ENCODE measurements around the gene NOL4L. TPM values are rescaled to one million over a fixed set of nuclear protein-coding genes. Genes with fewer than 3 reads are reported as not detected.

NOL4L gene
- polyA plus RNA-seq, 1 experiment = 10.9 TPM

DNA sequence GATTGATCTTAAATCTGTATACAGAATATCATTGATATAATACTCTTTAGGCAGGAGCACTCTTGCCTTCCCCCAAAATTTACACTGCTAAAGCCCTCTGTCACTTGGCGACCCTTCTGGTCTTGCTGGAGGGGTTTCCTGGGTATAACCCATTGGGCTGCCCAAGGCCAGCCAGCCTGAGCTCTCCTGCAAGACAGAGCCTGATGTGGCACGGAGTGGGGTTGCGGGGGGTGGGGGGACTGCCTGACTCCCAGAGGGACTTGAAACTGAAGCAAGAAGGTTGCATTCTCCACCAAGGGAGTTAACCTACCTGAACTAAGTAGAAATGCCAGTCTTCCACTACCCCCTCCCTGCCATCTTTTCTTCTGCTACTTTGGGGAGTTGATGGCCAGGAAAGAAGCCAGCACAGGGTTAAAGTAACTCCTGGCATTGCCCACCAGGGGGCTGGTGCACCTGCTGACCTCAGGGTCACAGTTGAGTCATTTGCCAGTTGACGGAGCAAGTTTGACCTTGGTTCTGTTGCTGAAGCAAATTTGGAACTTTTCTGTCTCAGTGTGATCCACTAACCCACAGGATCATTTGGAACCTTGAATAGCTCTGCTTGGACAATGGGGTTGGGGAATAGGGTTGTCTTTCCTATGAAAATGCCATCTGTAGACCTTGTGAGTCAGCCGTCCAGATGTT, 147.6 kb downstream of the NOL4L start:
- Histone ChIP-seq H3K36me3 (ENCODE audit: control insufficient read depth, insufficient read depth, low read length) (peaks cover 40% of the 10 kb centered on the region), H3K27me3 (ENCODE audit: control insufficient read depth, insufficient read depth, low read length) (no peaks in the 10 kb centered on the region), H3K4me3 (ENCODE audit: low read depth, low read length) (no peak overlapping the region)
- TF ChIP-seq, protein P1, sequence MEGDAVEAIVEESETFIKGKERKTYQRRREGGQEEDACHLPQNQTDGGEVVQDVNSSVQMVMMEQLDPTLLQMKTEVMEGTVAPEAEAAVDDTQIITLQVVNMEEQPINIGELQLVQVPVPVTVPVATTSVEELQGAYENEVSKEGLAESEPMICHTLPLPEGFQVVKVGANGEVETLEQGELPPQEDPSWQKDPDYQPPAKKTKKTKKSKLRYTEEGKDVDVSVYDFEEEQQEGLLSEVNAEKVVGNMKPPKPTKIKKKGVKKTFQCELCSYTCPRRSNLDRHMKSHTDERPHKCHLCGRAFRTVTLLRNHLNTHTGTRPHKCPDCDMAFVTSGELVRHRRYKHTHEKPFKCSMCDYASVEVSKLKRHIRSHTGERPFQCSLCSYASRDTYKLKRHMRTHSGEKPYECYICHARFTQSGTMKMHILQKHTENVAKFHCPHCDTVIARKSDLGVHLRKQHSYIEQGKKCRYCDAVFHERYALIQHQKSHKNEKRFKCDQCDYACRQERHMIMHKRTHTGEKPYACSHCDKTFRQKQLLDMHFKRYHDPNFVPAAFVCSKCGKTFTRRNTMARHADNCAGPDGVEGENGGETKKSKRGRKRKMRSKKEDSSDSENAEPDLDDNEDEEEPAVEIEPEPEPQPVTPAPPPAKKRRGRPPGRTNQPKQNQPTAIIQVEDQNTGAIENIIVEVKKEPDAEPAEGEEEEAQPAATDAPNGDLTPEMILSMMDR (IDR thresholded peaks at IDR 0.05; ENCODE audit: insufficient read depth, low read depth, low read length) = peak; percentile 21; the same call in 1 of the 2 replicates
- POLR2A ChIA-PET = no interaction called here
- no peak for DNase-seq (ENCODE audit: low read depth)
- CTCF ChIA-PET = interaction anchor here (0.9 to 1.7 kb wide), 2 partner anchors 9 to 20 kb away, joined by 3 to 4 read pairs; no protein-coding TSS in a partner anchor

DNA sequence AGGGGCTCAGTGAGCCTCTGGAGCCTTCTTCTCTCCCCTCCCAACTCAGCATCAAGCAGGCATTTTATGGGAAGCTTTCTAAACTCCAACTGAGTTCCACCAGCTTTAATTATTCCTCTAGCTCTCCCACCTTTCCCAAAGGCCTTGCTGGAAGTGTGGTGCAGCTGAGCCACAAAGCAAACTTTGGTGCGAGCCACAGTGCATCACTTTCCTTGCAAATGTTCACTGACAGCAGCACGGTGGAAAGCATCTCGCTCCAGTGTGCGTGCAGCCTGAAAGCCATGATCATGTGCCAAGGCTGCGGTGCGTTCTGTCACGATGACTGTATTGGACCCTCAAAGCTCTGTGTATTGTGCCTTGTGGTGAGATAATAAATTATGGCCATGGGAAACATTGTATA, 148.2 kb downstream of the NOL4L start:
- DNase-seq (ENCODE audit: low read depth) = no peak
- POLR2A ChIA-PET = no interaction called here
- Histone ChIP-seq H3K36me3 (ENCODE audit: control insufficient read depth, insufficient read depth, low read length) (peaks cover 42% of the 10 kb centered on the region), H3K27me3 (ENCODE audit: control insufficient read depth, insufficient read depth, low read length) (no peaks in the 10 kb centered on the region), H3K4me3 (ENCODE audit: low read depth, low read length) (no peak overlapping the region)
- TF ChIP-seq, protein P1 (IDR thresholded peaks at IDR 0.05; ENCODE audit: insufficient read depth, low read depth, low read length) = no peak
- CTCF ChIA-PET = interaction anchor here (0.9 to 1.7 kb wide), 2 partner anchors 8 to 21 kb away, joined by 3 to 4 read pairs; no protein-coding TSS in a partner anchor

DNA sequence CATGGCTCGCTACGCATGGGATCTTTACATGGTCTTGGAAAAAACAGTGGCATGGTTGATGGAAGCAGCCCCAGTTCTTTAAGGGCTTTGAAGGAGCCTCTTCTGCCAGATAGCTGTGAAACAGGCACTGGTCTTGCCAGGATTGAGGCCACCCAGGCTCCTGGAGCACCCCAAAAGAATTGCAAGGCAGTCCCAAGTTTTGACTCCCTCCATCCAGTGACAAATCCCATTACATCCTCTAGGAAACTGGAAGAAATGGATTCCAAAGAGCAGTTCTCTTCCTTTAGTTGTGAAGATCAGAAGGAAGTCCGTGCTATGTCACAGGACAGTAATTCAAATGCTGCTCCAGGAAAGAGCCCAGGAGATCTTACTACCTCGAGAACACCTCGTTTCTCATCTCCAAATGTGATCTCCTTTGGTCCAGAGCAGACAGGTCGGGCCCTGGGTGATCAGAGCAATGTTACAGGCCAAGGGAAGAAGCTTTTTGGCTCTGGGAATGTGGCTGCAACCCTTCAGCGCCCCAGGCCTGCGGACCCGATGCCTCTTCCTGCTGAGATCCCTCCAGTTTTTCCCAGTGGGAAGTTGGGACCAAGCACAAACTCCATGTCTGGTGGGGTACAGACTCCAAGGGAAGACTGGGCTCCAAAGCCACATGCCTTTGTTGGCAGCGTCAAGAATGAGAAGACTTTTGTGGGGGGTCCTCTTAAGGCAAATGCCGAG, 148.8 kb downstream of the NOL4L start:
- POLR2A ChIA-PET = no interaction called here
- CTCF ChIA-PET = interaction anchor here (0.6 to 1.7 kb wide), 3 partner anchors 8 to 22 kb away, joined by 3 to 4 read pairs (median 3); no protein-coding TSS in a partner anchor
- DNase-seq (ENCODE audit: low read depth) = no peak
- TF ChIP-seq, protein P1 (IDR thresholded peaks at IDR 0.05; ENCODE audit: insufficient read depth, low read depth, low read length) = no peak
- H3K36me3 ChIP-seq (ENCODE audit: control insufficient read depth, insufficient read depth, low read length) = peaks cover 44% of the 10 kb centered on the region
- no peak overlapping the region for H3K4me3 ChIP-seq (ENCODE audit: low read depth, low read length)
- no peaks in the 10 kb centered on the region for H3K27me3 ChIP-seq (ENCODE audit: control insufficient read depth, insufficient read depth, low read length)

DNA sequence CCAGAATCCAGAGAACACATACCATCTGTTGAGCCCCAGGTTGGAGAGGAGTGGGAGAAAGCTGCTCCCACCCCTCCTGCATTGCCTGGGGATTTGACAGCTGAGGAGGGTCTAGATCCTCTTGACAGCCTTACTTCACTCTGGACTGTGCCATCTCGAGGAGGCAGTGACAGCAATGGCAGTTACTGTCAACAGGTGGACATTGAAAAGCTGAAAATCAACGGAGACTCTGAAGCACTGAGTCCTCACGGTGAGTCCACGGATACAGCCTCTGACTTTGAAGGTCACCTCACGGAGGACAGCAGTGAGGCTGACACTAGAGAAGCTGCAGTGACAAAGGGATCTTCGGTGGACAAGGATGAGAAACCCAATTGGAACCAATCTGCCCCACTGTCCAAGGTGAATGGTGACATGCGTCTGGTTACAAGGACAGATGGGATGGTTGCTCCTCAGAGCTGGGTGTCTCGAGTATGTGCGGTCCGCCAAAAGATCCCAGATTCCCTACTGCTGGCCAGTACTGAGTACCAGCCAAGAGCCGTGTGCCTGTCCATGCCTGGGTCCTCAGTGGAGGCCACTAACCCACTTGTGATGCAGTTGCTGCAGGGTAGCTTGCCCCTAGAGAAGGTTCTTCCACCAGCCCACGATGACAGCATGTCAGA, 149.6 kb downstream of the NOL4L start:
- ChIA-PET CTCF (interaction anchor here (0.6 kb wide), 1 partner anchor 15 kb away, joined by 3 read pairs; no protein-coding TSS in a partner anchor), POLR2A (no interaction called here)
- TF ChIP-seq, protein P1 (IDR thresholded peaks at IDR 0.05; ENCODE audit: insufficient read depth, low read depth, low read length) = no peak
- Histone ChIP-seq H3K4me3 (ENCODE audit: low read depth, low read length) (no peak overlapping the region), H3K36me3 (ENCODE audit: control insufficient read depth, insufficient read depth, low read length) (peaks cover 49% of the 10 kb centered on the region), H3K27me3 (ENCODE audit: control insufficient read depth, insufficient read depth, low read length) (no peaks in the 10 kb centered on the region)
- DNase-seq (ENCODE audit: low read depth) = no peak

DNA sequence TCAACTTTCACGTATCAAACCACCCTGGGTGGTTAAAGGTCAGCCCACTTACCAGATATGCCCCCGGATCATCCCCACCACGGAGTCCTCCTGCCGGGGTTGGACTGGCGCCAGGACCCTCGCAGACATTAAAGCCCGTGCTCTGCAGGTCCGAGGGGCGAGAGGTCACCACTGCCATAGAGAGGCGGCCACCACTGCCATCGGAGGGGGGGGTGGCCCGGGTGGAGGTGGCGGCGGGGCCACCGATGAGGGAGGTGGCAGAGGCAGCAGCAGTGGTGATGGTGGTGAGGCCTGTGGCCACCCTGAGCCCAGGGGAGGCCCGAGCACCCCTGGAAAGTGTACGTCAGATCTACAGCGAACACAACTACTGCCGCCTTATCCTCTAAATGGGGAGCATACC, 150.7 kb downstream of the NOL4L start:
- TF ChIP-seq, protein P1 (IDR thresholded peaks at IDR 0.05; ENCODE audit: insufficient read depth, low read depth, low read length) = no peak
- no peak for DNase-seq (ENCODE audit: low read depth)
- no peak overlapping the region for H3K4me3 ChIP-seq (ENCODE audit: low read depth, low read length)
- ChIA-PET CTCF (no interaction called here), POLR2A (no interaction called here)
- H3K27me3 ChIP-seq (ENCODE audit: control insufficient read depth, insufficient read depth, low read length) = no peaks in the 10 kb centered on the region
- peaks cover 54% of the 10 kb centered on the region for H3K36me3 ChIP-seq (ENCODE audit: control insufficient read depth, insufficient read depth, low read length)

Data from BJ (cell line).